Activated gamma-delta T cell (primary cell): ENCODE results near the gene TPRG1.

Experiments used
- DNase-seq: peaks from one replicate; lab custom pipeline; 2025; lab: John Stamatoyannopoulos, UW

TPRG1 gene

GRCh38 chr3:189353988-189354889 is 182.5 kb downstream of the TPRG1 start:
- no peak for DNase-seq

GRCh38 chr3:189355115-189355480 is 183.3 kb downstream of the TPRG1 start:
- no peak for DNase-seq

GRCh38 chr3:189355481-189356201 is 183.9 kb downstream of the TPRG1 start:
- no peak for DNase-seq

GRCh38 chr3:189360291-189360690 is 188.5 kb downstream of the TPRG1 start:
- no peak for DNase-seq

GRCh38 chr3:189361103-189361835 is 189.5 kb downstream of the TPRG1 start:
- DNase-seq, result no peak

- DNase-seq, result no peak
Measured at GRCh38 chr3:189363590-189364255, 192.0 kb downstream of the TPRG1 start.

GRCh38 chr3:189365609-189366564 is 194.1 kb downstream of the TPRG1 start:
- DNase-seq, result no peak

GRCh38 chr3:189368384-189368783 is 196.6 kb downstream of the TPRG1 start:
- DNase-seq, result no peak

- no peak for DNase-seq
Measured at GRCh38 chr3:189369636-189370035, 197.9 kb downstream of the TPRG1 start.

GRCh38 chr3:189372243-189372642 is 200.5 kb downstream of the TPRG1 start:
- no peak for DNase-seq
